Endodermal cell (in vitro differentiated cells): Measurements from ENCODE around the gene TMEM43. TPM values are rescaled to one million over a fixed set of nuclear protein-coding genes. Genes with fewer than 3 reads are reported as not detected.

Source experiments
- DNase-seq: peaks from one replicate; pipeline ENCODE4 v3.0.0-alpha.2; 2017
- H3K27ac ChIP-seq: 2 replicates; pipeline ENCODE4 v1.5.1; 2013; ENCODE audit warnings: mild to moderate bottlenecking, low read depth, low read length, moderate library complexity
- H3K27me3 ChIP-seq: 2 replicates; pipeline ENCODE4 v1.6.1; 2013; ENCODE audit warnings: mild to moderate bottlenecking, low read length, moderate library complexity; ENCODE audit not compliant: insufficient read depth, control insufficient read depth, poor library complexity, severe bottlenecking
- H3K36me3 ChIP-seq: 2 replicates; pipeline ENCODE4 v1.7.0; 2013; ENCODE audit warnings: mild to moderate bottlenecking, low read length, moderate library complexity; ENCODE audit not compliant: control insufficient read depth, insufficient read depth
- H3K4me1 ChIP-seq: one replicate; pipeline ENCODE4 v1.7.0; 2013; ENCODE audit warnings: low read length; ENCODE audit not compliant: control insufficient read depth, insufficient read depth
- H3K4me3 ChIP-seq: 2 replicates; pipeline ENCODE4 v1.5.1; 2013; ENCODE audit warnings: mild to moderate bottlenecking, low read length, moderate library complexity
- H3K9ac ChIP-seq: 2 replicates; pipeline ENCODE4 v1.6.1; 2013; ENCODE audit warnings: mild to moderate bottlenecking, low read length, moderate library complexity; ENCODE audit not compliant: poor library complexity, severe bottlenecking; ENCODE audit errors: extremely low read depth
- H3K9me3 ChIP-seq: 2 replicates; pipeline ENCODE4 v1.6.1; 2013; ENCODE audit warnings: mild to moderate bottlenecking, low read length, moderate library complexity; ENCODE audit not compliant: control insufficient read depth
- H3K27ac Mint-ChIP-seq: 2 replicates; pipeline ENCODE4 v1.8.0; 2020; ENCODE audit warnings: mixed read lengths
- H3K27me3 Mint-ChIP-seq: 2 replicates; pipeline ENCODE4 v1.8.0; 2021; ENCODE audit warnings: mild to moderate bottlenecking, mixed read lengths; ENCODE audit not compliant: insufficient read depth
- H3K36me3 Mint-ChIP-seq: 2 replicates; pipeline ENCODE4 v1.8.0; 2020; ENCODE audit warnings: low read depth, mixed read lengths
- H3K4me1 Mint-ChIP-seq: 2 replicates; pipeline ENCODE4 v1.8.0; 2020; ENCODE audit warnings: mixed read lengths
- H3K4me3 Mint-ChIP-seq: 2 replicates; pipeline ENCODE4 v1.8.0; 2020; ENCODE audit warnings: mild to moderate bottlenecking, moderate library complexity, mixed read lengths
- H3K9me3 Mint-ChIP-seq: 2 replicates; pipeline ENCODE4 v1.8.0; 2020; ENCODE audit warnings: mild to moderate bottlenecking, mixed read lengths
- WGBS, 2 experiments: methylation state at CpG; one replicate each; pipeline versions ENCODE4 v1.1.5 to v1.1.7; 2013; ENCODE audit warnings: missing lambda C conversion rate in 2 of 2, mixed read lengths in 1 of 2; ENCODE audit not compliant: insufficient coverage in 1 of 2, insufficient read length in 1 of 2; 5-methylcytosine and 5-hydroxymethylcytosine counted together
- total RNA-seq, 2 donors: library from RNA; stranded (reverse); fragmentation: NEBNext Ultra II Directional in 1 of 2; extraction: Animal tissue kit (Norgen Biotek cat#: 25700) in 1 of 2; gene quantifications; 2 replicates in 1 of 2; 3 replicates in 1 of 2; pipeline ENCODE4 v1.2.1, GENCODE V29; 2021
- TF ChIP-seq, protein P1 (sequence below): fragments of 200-600 bp; sonication (generic); conservative IDR thresholded peaks from 2 replicates; pipeline ENCODE4 v1.5.0; 2021; ENCODE audit warnings: antibody characterized with exemption, mild to moderate bottlenecking

Gene TMEM43
- total RNA-seq, 2 donors from 2014 or later, result 28.9 to 39.3 TPM

DNA sequence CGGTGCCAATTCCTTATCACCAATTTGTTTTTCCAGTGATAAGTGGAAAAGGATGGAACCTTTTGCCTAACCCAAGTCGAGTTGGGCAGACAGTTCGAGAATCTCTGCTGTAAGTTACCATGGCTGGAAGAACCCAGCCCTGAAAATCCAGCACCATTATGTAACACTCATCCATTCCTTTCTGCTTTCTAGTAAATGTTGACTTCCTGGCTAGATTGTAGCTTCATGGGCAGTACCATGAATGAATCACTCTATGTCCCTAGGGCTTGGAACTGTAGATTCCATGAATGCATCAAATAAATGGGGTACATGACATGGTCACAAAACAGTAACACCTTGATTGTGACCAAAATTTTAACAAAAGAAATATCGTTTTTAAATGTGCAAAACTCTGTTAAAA lies 14.2 kb upstream of the TMEM43 start:
- H3K27me3 Mint-ChIP-seq, result no peaks in the 10 kb centered on the region
- no peak overlapping the region for H3K27ac ChIP-seq
- H3K4me3 ChIP-seq, result no peak overlapping the region
- H3K9ac ChIP-seq, result no peak overlapping the region
- H3K27ac Mint-ChIP-seq, result no peak overlapping the region
- TF ChIP-seq, protein P1, sequence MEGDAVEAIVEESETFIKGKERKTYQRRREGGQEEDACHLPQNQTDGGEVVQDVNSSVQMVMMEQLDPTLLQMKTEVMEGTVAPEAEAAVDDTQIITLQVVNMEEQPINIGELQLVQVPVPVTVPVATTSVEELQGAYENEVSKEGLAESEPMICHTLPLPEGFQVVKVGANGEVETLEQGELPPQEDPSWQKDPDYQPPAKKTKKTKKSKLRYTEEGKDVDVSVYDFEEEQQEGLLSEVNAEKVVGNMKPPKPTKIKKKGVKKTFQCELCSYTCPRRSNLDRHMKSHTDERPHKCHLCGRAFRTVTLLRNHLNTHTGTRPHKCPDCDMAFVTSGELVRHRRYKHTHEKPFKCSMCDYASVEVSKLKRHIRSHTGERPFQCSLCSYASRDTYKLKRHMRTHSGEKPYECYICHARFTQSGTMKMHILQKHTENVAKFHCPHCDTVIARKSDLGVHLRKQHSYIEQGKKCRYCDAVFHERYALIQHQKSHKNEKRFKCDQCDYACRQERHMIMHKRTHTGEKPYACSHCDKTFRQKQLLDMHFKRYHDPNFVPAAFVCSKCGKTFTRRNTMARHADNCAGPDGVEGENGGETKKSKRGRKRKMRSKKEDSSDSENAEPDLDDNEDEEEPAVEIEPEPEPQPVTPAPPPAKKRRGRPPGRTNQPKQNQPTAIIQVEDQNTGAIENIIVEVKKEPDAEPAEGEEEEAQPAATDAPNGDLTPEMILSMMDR, result no peak
- DNase-seq, result no peak
- H3K4me3 Mint-ChIP-seq, result no peak overlapping the region
- 99 to 100% methylated on average over 3 to 4 of the region's 4 CpGs for WGBS, 2 experiments
- H3K4me1 ChIP-seq, result no peaks in the 10 kb centered on the region
- no peaks in the 10 kb centered on the region for H3K9me3 Mint-ChIP-seq
- peaks cover 52% of the 10 kb centered on the region for H3K36me3 ChIP-seq
- H3K4me1 Mint-ChIP-seq, result peaks cover 5% of the 10 kb centered on the region
- H3K36me3 Mint-ChIP-seq, result peaks cover 43% of the 10 kb centered on the region
- peaks cover 20% of the 10 kb centered on the region for H3K9me3 ChIP-seq
- H3K27me3 ChIP-seq, result no peaks in the 10 kb centered on the region

DNA sequence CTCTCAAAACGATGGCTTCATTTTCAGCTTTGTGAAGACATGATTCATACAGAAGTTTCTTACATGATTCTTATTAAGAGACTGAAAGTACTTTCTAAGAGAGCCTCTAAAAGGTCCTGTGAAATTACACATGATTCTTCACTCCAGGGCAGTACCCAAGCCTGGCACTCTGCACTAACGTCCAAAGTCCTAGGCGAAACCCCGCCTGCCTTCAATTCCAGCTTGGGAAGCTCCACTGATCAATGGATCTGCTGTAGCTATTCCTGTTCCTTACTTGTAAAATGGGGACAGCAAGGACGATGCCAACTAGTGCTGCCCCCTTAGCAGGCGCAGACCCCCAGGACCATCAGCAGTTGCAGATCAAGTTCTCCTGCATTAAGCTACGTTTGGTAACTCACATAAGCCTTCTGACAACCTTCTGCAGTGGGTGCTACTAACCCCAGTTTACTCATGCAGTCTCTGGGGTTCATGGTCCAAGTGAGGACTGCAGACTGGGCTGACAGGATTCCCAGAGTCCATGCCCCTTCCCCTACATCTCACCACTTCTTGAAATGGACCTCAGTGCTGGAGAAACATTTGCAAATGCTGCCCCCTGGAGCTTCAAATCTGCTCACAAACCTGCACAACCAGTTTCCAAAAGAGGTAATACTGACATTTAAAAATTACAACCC lies 10.8 kb upstream of the TMEM43 start:
- H3K27ac Mint-ChIP-seq, result no peak overlapping the region
- H3K27me3 Mint-ChIP-seq, result no peaks in the 10 kb centered on the region
- DNase-seq, result peak; percentile 66
- H3K9me3 ChIP-seq, result peaks cover 20% of the 10 kb centered on the region
- no peak overlapping the region for H3K4me3 ChIP-seq
- H3K9ac ChIP-seq, result no peak overlapping the region
- H3K36me3 ChIP-seq, result peaks cover 67% of the 10 kb centered on the region
- H3K4me3 Mint-ChIP-seq, result no peak overlapping the region
- WGBS, 2 experiments, result 96 to 100% methylated on average over 7 of the region's 7 CpGs
- no peaks in the 10 kb centered on the region for H3K9me3 Mint-ChIP-seq
- peaks cover 44% of the 10 kb centered on the region for H3K36me3 Mint-ChIP-seq
- TF ChIP-seq, protein P1, result peak; percentile 77
- no peak overlapping the region for H3K27ac ChIP-seq
- no peaks in the 10 kb centered on the region for H3K27me3 ChIP-seq
- no peaks in the 10 kb centered on the region for H3K4me1 ChIP-seq
- peaks cover 5% of the 10 kb centered on the region for H3K4me1 Mint-ChIP-seq

DNA sequence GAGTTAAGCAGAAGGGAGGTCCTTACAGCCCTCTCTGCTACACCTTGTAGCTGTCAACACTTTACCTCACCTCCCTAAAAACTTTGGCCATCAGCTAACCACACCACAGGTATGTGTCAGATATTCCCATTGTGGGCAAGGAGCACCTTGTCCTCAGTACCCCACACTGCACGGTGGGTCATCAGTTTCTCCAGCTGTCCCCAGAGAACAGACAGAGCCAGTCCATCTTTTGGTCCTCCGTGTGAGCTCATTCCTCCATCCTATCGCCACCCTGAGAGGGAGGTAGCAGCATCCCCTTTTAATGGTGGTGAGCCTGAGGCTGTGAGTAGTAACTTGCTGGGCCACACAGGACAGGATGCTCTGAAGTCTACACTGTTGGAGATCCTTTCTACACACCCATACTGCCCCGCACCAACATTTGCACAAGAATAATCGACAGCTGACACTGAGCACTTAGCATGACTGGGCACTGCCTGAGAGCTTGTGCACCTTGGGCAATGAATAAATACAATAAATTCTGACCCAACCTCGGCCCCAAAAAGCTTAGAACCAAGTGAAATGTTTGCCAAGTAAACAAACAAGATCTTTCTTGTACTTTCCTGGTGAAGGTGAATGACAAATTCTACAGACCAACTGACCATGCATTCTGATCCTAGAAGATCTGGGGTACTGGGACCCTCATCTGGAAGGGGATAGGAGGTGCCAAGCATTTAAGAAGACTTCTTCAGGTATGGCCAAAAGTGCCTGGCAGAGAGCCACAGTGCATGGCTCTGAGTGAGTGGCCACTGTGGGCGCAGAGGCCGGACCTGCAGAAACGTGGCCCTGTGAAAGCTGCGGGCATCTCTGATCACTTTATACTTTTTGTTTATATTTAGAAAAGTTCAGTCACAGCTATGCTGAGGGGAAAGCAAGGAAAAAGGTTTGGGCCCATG lies 7.1 kb upstream of the TMEM43 start:
- H3K4me3 Mint-ChIP-seq, result no peak overlapping the region
- H3K4me1 Mint-ChIP-seq, result peaks cover 5% of the 10 kb centered on the region
- H3K27me3 Mint-ChIP-seq, result no peaks in the 10 kb centered on the region
- Histone ChIP-seq H3K4me3 (no peak overlapping the region), H3K9me3 (peaks cover 43% of the 10 kb centered on the region), H3K27me3 (no peaks in the 10 kb centered on the region), H3K36me3 (peaks cover 78% of the 10 kb centered on the region), H3K4me1 (no peaks in the 10 kb centered on the region), H3K9ac (no peak overlapping the region), H3K27ac (no peak overlapping the region)
- H3K9me3 Mint-ChIP-seq, result peaks cover 16% of the 10 kb centered on the region
- TF ChIP-seq, protein P1, result no peak
- no peak for DNase-seq
- H3K36me3 Mint-ChIP-seq, result peaks cover 64% of the 10 kb centered on the region
- peak overlapping the region; percentile 52 for H3K27ac Mint-ChIP-seq
- 94 to 98% methylated on average over 6 to 10 of the region's 10 CpGs for WGBS, 2 experiments
